ENCODE results near the gene ZSCAN29. TPM values are rescaled to one million over a fixed set of nuclear protein-coding genes. Genes with fewer than 3 reads are reported as not detected.

ZSCAN29 gene
- total RNA-seq, 3 donors from 2014 or later (not counting 1 experiment from before 2014, with no cell fraction given): 26.5 to 38.3 (median 34.2) TPM

GRCh38 chr15:43406189-43406588 lies 35.3 kb upstream of the ZSCAN29 start:
- ATAC-seq: no peak
- H3K4me3 ChIP-seq (ENCODE audit: low read length): no peak overlapping the region
- no peaks in the 10 kb centered on the region for H3K27me3 ChIP-seq (ENCODE audit: control insufficient read depth, insufficient read depth, low read length)
- WGBS (ENCODE audit: insufficient coverage): 96% methylated on average over 2 of the region's 2 CpGs
- Mint-ChIP-seq H3K27me3 (ENCODE audit: low read depth in 2 of 2) (no peaks in the 10 kb centered on the region), H3K4me3 (no peak overlapping the region), H3K9me3 (no peaks in the 10 kb centered on the region), H3K27ac (no peak overlapping the region), H3K4me1 (no peaks in the 10 kb centered on the region), H3K36me3 (peaks cover 29% of the 10 kb centered on the region)
- H3K4me1 ChIP-seq (ENCODE audit: control insufficient read depth, insufficient read depth, low read length): no peaks in the 10 kb centered on the region
- TF ChIP-seq CTCF (IDR thresholded peaks at IDR 0.05): no peak
- H3K36me3 ChIP-seq (ENCODE audit: control insufficient read depth, insufficient read depth, low read length): peaks cover 72% of the 10 kb centered on the region
- intact Hi-C loops (cut with micrococcal nuclease): no loop called here
- no peak overlapping the region for H3K27ac ChIP-seq (ENCODE audit: low read length)
- no peak for DNase-seq
- H3K9me3 ChIP-seq (ENCODE audit: control insufficient read depth, insufficient read depth, low read length): no peaks in the 10 kb centered on the region

GRCh38 chr15:43404130-43404529 lies 33.3 kb upstream of the ZSCAN29 start:
- Mint-ChIP-seq H3K4me1 (no peaks in the 10 kb centered on the region), H3K36me3 (peaks cover 14% of the 10 kb centered on the region), H3K27me3 (ENCODE audit: low read depth in 2 of 2) (no peaks in the 10 kb centered on the region), H3K9me3 (no peaks in the 10 kb centered on the region), H3K4me3 (no peak overlapping the region), H3K27ac (peak overlapping the region; percentile 2 to 42)
- Histone ChIP-seq H3K36me3 (ENCODE audit: control insufficient read depth, insufficient read depth, low read length) (peaks cover 75% of the 10 kb centered on the region), H3K27me3 (ENCODE audit: control insufficient read depth, insufficient read depth, low read length) (no peaks in the 10 kb centered on the region), H3K9me3 (ENCODE audit: control insufficient read depth, insufficient read depth, low read length) (no peaks in the 10 kb centered on the region), H3K27ac (ENCODE audit: low read length) (no peak overlapping the region), H3K4me1 (ENCODE audit: control insufficient read depth, insufficient read depth, low read length) (no peaks in the 10 kb centered on the region), H3K4me3 (ENCODE audit: low read length) (no peak overlapping the region)
- WGBS (ENCODE audit: insufficient coverage): 62% methylated on average over 3 of the region's 5 CpGs
- DNase-seq (no peak), ATAC-seq (no peak)
- intact Hi-C loops (cut with micrococcal nuclease): no loop called here
- no peak for TF ChIP-seq CTCF (IDR thresholded peaks at IDR 0.05)

- H3K27ac Mint-ChIP-seq: no peak overlapping the region
These were observed 32.8 kb upstream of the ZSCAN29 start for GRCh38 chr15:43403616-43404015.

More at GRCh38 chr15:43403616-43404015, 32.8 kb upstream of the ZSCAN29 start:
- Mint-ChIP-seq H3K4me1 (no peaks in the 10 kb centered on the region), H3K27me3 (ENCODE audit: low read depth in 2 of 2) (no peaks in the 10 kb centered on the region), H3K36me3 (peaks cover 9% of the 10 kb centered on the region), H3K9me3 (no peaks in the 10 kb centered on the region), H3K4me3 (no peak overlapping the region)
- H3K27ac ChIP-seq (ENCODE audit: low read length): no peak overlapping the region
- WGBS (ENCODE audit: insufficient coverage): 94% methylated on average over 6 of the region's 8 CpGs
- no peaks in the 10 kb centered on the region for H3K9me3 ChIP-seq (ENCODE audit: control insufficient read depth, insufficient read depth, low read length)
- ATAC-seq (no peak), DNase-seq (no peak)
- H3K4me1 ChIP-seq (ENCODE audit: control insufficient read depth, insufficient read depth, low read length): no peaks in the 10 kb centered on the region
- no peak overlapping the region for H3K4me3 ChIP-seq (ENCODE audit: low read length)
- no peaks in the 10 kb centered on the region for H3K27me3 ChIP-seq (ENCODE audit: control insufficient read depth, insufficient read depth, low read length)
- H3K36me3 ChIP-seq (ENCODE audit: control insufficient read depth, insufficient read depth, low read length): peaks cover 75% of the 10 kb centered on the region
- TF ChIP-seq CTCF (IDR thresholded peaks at IDR 0.05): no peak
- intact Hi-C loops (cut with micrococcal nuclease): no loop called here
